SJSA1 (cell line): ENCODE data around the gene FRMD4B. TPM values are rescaled to one million over a fixed set of nuclear protein-coding genes. Genes with fewer than 3 reads are reported as not detected.
A peak's percentile ranks its signal among the peaks of the same experiment; 100 is the strongest.

Experiments used
- DNase-seq, 2 experiments: peaks; one replicate each; pipeline ENCODE4 v3.0.0-alpha.2; 2015 to 2020; ENCODE audit warnings: low spot score in 2 of 2, low read depth in 1 of 2
- H3K27ac ChIP-seq: fragments of 250-450 bp; sonication (Bioruptor Pico); 2 replicates; pipeline ENCODE4 v1.5.1; 2020; ENCODE audit warnings: mild to moderate bottlenecking, moderate library complexity
- H3K27me3 ChIP-seq: fragments of 250-450 bp; sonication (Bioruptor Pico); replicated peaks from 2 replicates; pipeline ENCODE4 v1.5.1; 2020; ENCODE audit warnings: mild to moderate bottlenecking, moderate library complexity
- H3K36me3 ChIP-seq: fragments of 250-450 bp; sonication (Bioruptor Pico); 2 replicates; pipeline ENCODE4 v1.5.1; 2020; ENCODE audit warnings: mild to moderate bottlenecking
- H3K4me1 ChIP-seq: fragments of 250-450 bp; sonication (Bioruptor Pico); replicated peaks from 2 replicates; pipeline ENCODE4 v1.6.1; 2021; ENCODE audit warnings: mild to moderate bottlenecking
- H3K4me3 ChIP-seq: fragments of 250-450 bp; sonication (Bioruptor Pico); 2 replicates; pipeline ENCODE4 v1.5.1; 2020; ENCODE audit warnings: mild to moderate bottlenecking
- H3K9me3 ChIP-seq: fragments of 250-450 bp; sonication (Bioruptor Pico); replicated peaks from 2 replicates; pipeline ENCODE4 v1.5.1; 2020; ENCODE audit warnings: mild to moderate bottlenecking
- total RNA-seq: library from RNA; depleted of rRNA; stranded (reverse); fragments of >200 nt; shearing (Covaris generic); gene quantifications from 2 replicates; pipeline ENCODE4 v1.2.3, GENCODE V29; 2014

FRMD4B gene
- total RNA-seq, 1 experiment from 2014 or later = 1.3 TPM

- no peak for DNase-seq
- Histone ChIP-seq H3K36me3 (no peaks in the 10 kb centered on the region), H3K27me3 (no peaks in the 10 kb centered on the region), H3K27ac (no peak overlapping the region), H3K4me3 (no peak overlapping the region), H3K9me3 (no peaks in the 10 kb centered on the region), H3K4me1 (no peaks in the 10 kb centered on the region)
These were observed 176.5 kb downstream of the FRMD4B start for GRCh38 chr3:69209413-69209812.

DNA sequence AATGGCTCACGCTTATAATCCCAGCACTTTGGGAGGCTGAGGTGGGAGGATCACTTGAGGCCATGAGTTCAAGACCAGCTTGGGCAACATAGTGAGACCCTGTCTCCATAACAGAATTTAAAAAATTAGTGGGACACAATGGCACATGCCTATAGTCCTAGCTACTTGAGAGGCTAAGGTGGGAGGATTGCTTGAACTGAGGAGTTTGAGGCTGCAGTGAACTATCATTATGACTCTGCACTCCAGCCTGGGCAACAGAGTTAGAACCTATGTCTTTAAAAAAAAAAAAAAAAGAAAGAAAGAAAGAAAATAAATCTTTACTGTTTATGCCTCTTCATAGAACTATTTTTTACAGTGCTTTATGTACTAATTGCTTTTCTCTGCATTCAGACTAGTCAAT, 178.9 kb downstream of the FRMD4B start:
- Histone ChIP-seq H3K9me3 (no peaks in the 10 kb centered on the region), H3K4me3 (no peak overlapping the region), H3K27me3 (no peaks in the 10 kb centered on the region), H3K4me1 (no peaks in the 10 kb centered on the region), H3K36me3 (no peaks in the 10 kb centered on the region), H3K27ac (no peak overlapping the region)
- no peak for DNase-seq

GRCh38 chr3:69205385-69205784, 180.5 kb downstream of the FRMD4B start:
- no peaks in the 10 kb centered on the region for H3K9me3 ChIP-seq
- DNase-seq = no peak
- H3K27ac ChIP-seq = no peak overlapping the region
- H3K4me3 ChIP-seq = no peak overlapping the region
- H3K4me1 ChIP-seq = no peaks in the 10 kb centered on the region
- no peaks in the 10 kb centered on the region for H3K36me3 ChIP-seq
- no peaks in the 10 kb centered on the region for H3K27me3 ChIP-seq

- DNase-seq = no peak
- Histone ChIP-seq H3K9me3 (no peaks in the 10 kb centered on the region), H3K27me3 (no peaks in the 10 kb centered on the region), H3K27ac (no peak overlapping the region), H3K4me1 (no peaks in the 10 kb centered on the region), H3K36me3 (no peaks in the 10 kb centered on the region), H3K4me3 (no peak overlapping the region)
These were observed 181.5 kb downstream of the FRMD4B start for GRCh38 chr3:69204315-69204957.

- H3K4me1 ChIP-seq = no peaks in the 10 kb centered on the region
- no peaks in the 10 kb centered on the region for H3K36me3 ChIP-seq
- H3K4me3 ChIP-seq = no peak overlapping the region
- DNase-seq = no peak
- no peaks in the 10 kb centered on the region for H3K9me3 ChIP-seq
- no peak overlapping the region for H3K27ac ChIP-seq
- H3K27me3 ChIP-seq = no peaks in the 10 kb centered on the region
These were observed 182.1 kb downstream of the FRMD4B start for GRCh38 chr3:69203631-69204314.

- Histone ChIP-seq H3K9me3 (no peaks in the 10 kb centered on the region), H3K36me3 (no peaks in the 10 kb centered on the region), H3K27ac (no peak overlapping the region), H3K27me3 (no peaks in the 10 kb centered on the region), H3K4me3 (no peak overlapping the region), H3K4me1 (no peaks in the 10 kb centered on the region)
- no peak for DNase-seq
These were observed 184.2 kb downstream of the FRMD4B start for GRCh38 chr3:69201658-69202057.

- Histone ChIP-seq H3K4me1 (no peaks in the 10 kb centered on the region), H3K9me3 (no peaks in the 10 kb centered on the region), H3K4me3 (peak overlapping the region; percentile 33; the same call in 1 of the 2 replicates), H3K27me3 (no peaks in the 10 kb centered on the region), H3K36me3 (no peaks in the 10 kb centered on the region), H3K27ac (no peak overlapping the region)
- DNase-seq = peak in 1 of 2 experiments; percentile 12
These were observed 185.4 kb downstream of the FRMD4B start for GRCh38 chr3:69200384-69201068.

DNA sequence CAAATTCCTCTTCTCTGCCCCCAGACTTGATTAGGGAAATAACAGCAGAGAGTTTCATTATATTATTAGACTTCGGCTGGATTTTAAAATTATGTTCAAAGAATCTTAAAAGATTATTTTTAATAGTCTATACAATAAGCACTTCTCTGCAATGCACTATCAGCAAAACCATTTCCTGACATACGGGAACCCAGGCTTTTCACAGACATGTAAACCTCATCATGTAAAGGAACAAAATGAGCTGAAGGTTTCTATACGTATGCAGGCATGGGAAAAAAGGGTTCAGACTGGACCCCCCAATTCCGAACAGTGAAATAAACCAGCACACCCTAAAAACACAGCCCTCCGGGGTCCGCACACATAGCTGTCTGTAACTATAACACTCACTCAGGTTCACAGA, 185.9 kb downstream of the FRMD4B start:
- Histone ChIP-seq H3K4me3 (peak overlapping the region; percentile 33; the same call in 1 of the 2 replicates), H3K27me3 (no peaks in the 10 kb centered on the region), H3K9me3 (no peaks in the 10 kb centered on the region), H3K27ac (no peak overlapping the region), H3K36me3 (no peaks in the 10 kb centered on the region), H3K4me1 (no peaks in the 10 kb centered on the region)
- no peak for DNase-seq

DNA sequence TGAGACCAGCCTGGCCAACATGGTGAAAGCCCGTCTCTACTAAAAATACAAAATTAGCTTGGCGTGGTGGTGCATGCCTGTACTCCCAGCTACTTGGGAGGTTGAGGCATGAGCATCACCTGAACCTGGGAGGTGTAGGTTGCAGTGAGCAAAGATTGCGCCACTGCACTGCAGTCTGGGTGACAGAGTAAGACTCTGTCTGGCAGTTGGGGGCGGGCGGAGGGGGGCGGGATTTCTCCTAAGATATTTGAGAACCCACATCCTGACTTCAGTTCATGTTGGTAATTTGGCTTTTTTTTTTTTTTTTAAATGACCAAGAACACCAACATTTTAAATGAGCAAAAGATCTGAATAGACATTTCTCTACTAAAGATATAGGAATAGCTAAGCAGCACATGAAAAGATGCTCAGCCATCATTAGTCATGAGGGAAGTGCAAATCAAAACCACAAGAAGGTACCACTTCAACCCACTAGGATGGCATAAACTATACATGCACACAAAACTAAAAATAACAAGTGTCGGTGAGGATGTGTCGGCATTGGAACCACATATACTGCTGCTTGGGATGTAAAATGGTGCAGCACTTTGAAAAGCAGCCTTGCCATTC, 187.9 kb downstream of the FRMD4B start:
- Histone ChIP-seq H3K4me1 (no peaks in the 10 kb centered on the region), H3K4me3 (no peak overlapping the region), H3K27me3 (no peaks in the 10 kb centered on the region), H3K27ac (no peak overlapping the region), H3K9me3 (no peaks in the 10 kb centered on the region), H3K36me3 (no peaks in the 10 kb centered on the region)
- DNase-seq = no peak

GRCh38 chr3:69197455-69197854, 188.4 kb downstream of the FRMD4B start:
- no peaks in the 10 kb centered on the region for H3K9me3 ChIP-seq
- no peak overlapping the region for H3K4me3 ChIP-seq
- no peak for DNase-seq
- H3K27ac ChIP-seq = no peak overlapping the region
- H3K36me3 ChIP-seq = no peaks in the 10 kb centered on the region
- no peaks in the 10 kb centered on the region for H3K27me3 ChIP-seq
- no peaks in the 10 kb centered on the region for H3K4me1 ChIP-seq

GRCh38 chr3:69196876-69197275, 189.0 kb downstream of the FRMD4B start:
- DNase-seq = no peak
- no peak overlapping the region for H3K27ac ChIP-seq
- H3K27me3 ChIP-seq = no peaks in the 10 kb centered on the region
- H3K36me3 ChIP-seq = no peaks in the 10 kb centered on the region
- no peaks in the 10 kb centered on the region for H3K4me1 ChIP-seq
- no peak overlapping the region for H3K4me3 ChIP-seq
- no peaks in the 10 kb centered on the region for H3K9me3 ChIP-seq

- Histone ChIP-seq H3K27ac (no peak overlapping the region), H3K36me3 (no peaks in the 10 kb centered on the region), H3K4me3 (no peak overlapping the region), H3K27me3 (no peaks in the 10 kb centered on the region), H3K4me1 (no peaks in the 10 kb centered on the region), H3K9me3 (no peaks in the 10 kb centered on the region)
- DNase-seq = no peak
These were observed 191.3 kb downstream of the FRMD4B start for GRCh38 chr3:69194431-69195165.

DNA sequence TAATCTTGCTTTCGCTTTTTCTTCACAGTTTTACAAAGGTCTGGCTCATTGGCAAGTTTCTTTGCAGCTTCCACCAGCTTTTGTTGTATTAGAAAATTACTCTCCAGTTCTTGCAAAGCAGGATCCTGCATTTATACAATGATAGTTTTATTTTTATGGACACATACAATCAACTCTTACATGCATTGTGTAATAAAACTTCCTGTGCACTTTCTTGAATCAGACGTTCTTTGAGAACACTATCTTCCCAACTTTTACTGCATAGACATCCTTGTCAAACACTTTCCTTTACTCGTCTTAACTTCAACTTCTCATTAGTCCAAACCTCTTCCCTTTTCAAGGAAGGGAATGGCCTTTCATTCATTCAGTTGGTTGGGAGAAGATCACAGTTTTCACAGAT, 192.1 kb downstream of the FRMD4B start:
- H3K27ac ChIP-seq = no peak overlapping the region
- H3K36me3 ChIP-seq = no peaks in the 10 kb centered on the region
- no peaks in the 10 kb centered on the region for H3K27me3 ChIP-seq
- DNase-seq = no peak
- no peak overlapping the region for H3K4me3 ChIP-seq
- H3K9me3 ChIP-seq = no peaks in the 10 kb centered on the region
- H3K4me1 ChIP-seq = no peaks in the 10 kb centered on the region
